ENCODE measurements around the gene ADAMTS12. TPM values are rescaled to one million over a fixed set of nuclear protein-coding genes. Genes with fewer than 3 reads are reported as not detected.

Gene ADAMTS12
- total and polyA plus RNA-seq, 9 of the 15 experiments (the other 6 are each of a cell fraction or from before 2014, with no cell fraction given), result 0.11 TPM; not detected in 8

GRCh38 chr5:33755231-33755630 is 136.6 kb downstream of the ADAMTS12 start:
- Histone ChIP-seq H3K9me1 (ENCODE audit: control insufficient read depth, insufficient read depth, low read length) (no peaks in the 10 kb centered on the region), H3K27me3 (ENCODE audit: control insufficient read depth in 2 of 2, insufficient read depth in 2 of 2, low read length in 2 of 2) (no peaks in the 10 kb centered on the region), H3K4me1 (replicated peaks in 1 of 2; ENCODE audit: control insufficient read depth in 2 of 2, insufficient read depth in 2 of 2, low read length in 2 of 2) (no peaks in the 10 kb centered on the region), H3K4me2 (ENCODE audit: insufficient read depth, low read length) (no peak overlapping the region), H3K4me3 (no peak overlapping the region), H3K9ac (ENCODE audit: insufficient read depth in 1 of 2, low read depth in 2 of 2, low read length in 2 of 2) (no peak overlapping the region), H3K9me3 (replicated peaks; ENCODE audit: control insufficient read depth, insufficient read depth, low read depth, low read length) (no peaks in the 10 kb centered on the region), H3K36me3 (ENCODE audit: control insufficient read depth, insufficient read depth, low read length) (no peaks in the 10 kb centered on the region), H3K79me2 (ENCODE audit: control insufficient read depth, insufficient read depth, low read length) (no peaks in the 10 kb centered on the region), H4K20me1 (replicated peaks; ENCODE audit: control insufficient read depth, insufficient read depth, low read length) (no peaks in the 10 kb centered on the region), H2AFZ (ENCODE audit: low read depth, low read length) (no peak overlapping the region), H3K27ac (ENCODE audit: extremely low read depth, low read depth, low read length) (no peak overlapping the region)
- DNase-seq (ENCODE audit: extremely low read depth in 1 of 4, low spot score in 3 of 4) (no peak), FAIRE-seq (no peak), ATAC-seq (no peak)
- BruUV-seq (replicated peaks), result no TSS peak
- in situ Hi-C loops (cut with MboI) (no loop called here), intact Hi-C loops (cut with micrococcal nuclease) (no loop called here)
- CTCF ChIA-PET (ENCODE audit: low intra/inter-chr PET ratio), result no interaction called here
- POLR2A ChIA-PET, result interaction anchor here (0.6 kb wide), 1 partner anchor 13 kb away, joined by 3 read pairs; no protein-coding TSS in a partner anchor
- WGBS (ENCODE audit: insufficient coverage, low coverage, missing lambda C conversion rate), result 0% methylated on average over 1 of the region's 1 CpG
- TF ChIP-seq ZNF384 (IDR thresholded peaks at IDR 0.05; ENCODE audit: low read depth, low read length) (no peak), POLR2A (conservative IDR thresholded peaks at IDR 0.05) (no peak), KHSRP (IDR thresholded peaks at IDR 0.05) (no peak), SLC30A9 (CRISPR knock-in tag; IDR thresholded peaks at IDR 0.05) (no peak), RBBP5 (IDR thresholded peaks at IDR 0.05; ENCODE audit: borderline replicate concordance, insufficient read depth, low read length, poor library complexity, severe bottlenecking) (no peak), SMAD2 (IDR thresholded peaks at IDR 0.05; ENCODE audit: low read depth, low read length) (no peak), COPS2 (conservative IDR thresholded peaks at IDR 0.05) (no peak), CHD7 (IDR thresholded peaks at IDR 0.05; ENCODE audit: low read depth, low read length) (no peak), SUPT5H (IDR thresholded peaks at IDR 0.05) (no peak), USF2 (CRISPR knock-in tag; IDR thresholded peaks at IDR 0.05) (no peak), CBX1 (IDR thresholded peaks at IDR 0.05; ENCODE audit: low read depth) (no peak), ZNF140 (CRISPR knock-in tag; IDR thresholded peaks at IDR 0.05) (no peak), TEAD2 (tag; IDR thresholded peaks at IDR 0.05) (no peak), GATAD2A (IDR thresholded peaks at IDR 0.05) (no peak)
